ENCODE results near the gene NAP1L2. TPM values are rescaled to one million over a fixed set of nuclear protein-coding genes. Genes with fewer than 3 reads are reported as not detected.
"Not testable (repeated sequence)": the region's sequence is repeated elsewhere in the genome, so short reads cannot be mapped to it uniquely, and the experiment has no call there.

NAP1L2 gene, protein sequence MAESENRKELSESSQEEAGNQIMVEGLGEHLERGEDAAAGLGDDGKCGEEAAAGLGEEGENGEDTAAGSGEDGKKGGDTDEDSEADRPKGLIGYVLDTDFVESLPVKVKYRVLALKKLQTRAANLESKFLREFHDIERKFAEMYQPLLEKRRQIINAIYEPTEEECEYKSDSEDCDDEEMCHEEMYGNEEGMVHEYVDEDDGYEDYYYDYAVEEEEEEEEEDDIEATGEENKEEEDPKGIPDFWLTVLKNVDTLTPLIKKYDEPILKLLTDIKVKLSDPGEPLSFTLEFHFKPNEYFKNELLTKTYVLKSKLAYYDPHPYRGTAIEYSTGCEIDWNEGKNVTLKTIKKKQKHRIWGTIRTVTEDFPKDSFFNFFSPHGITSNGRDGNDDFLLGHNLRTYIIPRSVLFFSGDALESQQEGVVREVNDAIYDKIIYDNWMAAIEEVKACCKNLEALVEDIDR
- 0.92 TPM for total RNA-seq

DNA sequence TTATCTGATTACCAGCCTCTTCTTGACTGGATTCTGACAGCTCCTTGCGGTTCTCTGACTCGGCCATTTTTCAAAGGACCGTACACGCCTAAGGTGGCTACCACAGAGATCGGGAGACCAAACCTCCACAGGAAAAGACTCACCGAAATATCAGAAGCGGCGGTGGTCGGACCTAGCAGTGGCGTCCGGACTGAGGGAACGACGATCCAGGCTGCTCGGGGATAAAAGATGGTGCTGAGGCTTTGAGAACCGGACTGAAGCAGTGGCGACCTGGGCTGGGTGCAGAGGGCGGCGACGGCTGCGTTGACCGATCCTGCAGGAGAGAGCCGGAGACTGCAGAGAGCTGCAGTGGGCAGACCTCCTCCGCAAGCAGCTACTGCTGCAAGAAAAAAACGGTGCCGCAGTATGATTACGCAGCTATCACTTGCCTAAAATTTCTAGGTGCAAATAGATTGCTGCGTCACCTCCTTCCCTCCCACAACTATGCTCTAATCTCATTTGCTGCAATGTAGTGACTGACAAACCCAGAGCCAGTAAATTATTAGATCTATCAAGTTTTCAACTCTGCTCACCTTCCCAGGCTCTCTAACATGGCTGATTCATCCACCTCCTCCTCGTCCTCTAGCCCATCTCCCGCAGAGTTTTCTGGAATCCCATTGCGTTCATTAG, at the start of gene NAP1L2:
Gene NAP1L2 (minus strand): TSS at position 426 of the 669 bp plus-strand sequence. CDS start 359 bp downstream, at position 67.
- ATAC-seq: peak; percentile 77

DNA sequence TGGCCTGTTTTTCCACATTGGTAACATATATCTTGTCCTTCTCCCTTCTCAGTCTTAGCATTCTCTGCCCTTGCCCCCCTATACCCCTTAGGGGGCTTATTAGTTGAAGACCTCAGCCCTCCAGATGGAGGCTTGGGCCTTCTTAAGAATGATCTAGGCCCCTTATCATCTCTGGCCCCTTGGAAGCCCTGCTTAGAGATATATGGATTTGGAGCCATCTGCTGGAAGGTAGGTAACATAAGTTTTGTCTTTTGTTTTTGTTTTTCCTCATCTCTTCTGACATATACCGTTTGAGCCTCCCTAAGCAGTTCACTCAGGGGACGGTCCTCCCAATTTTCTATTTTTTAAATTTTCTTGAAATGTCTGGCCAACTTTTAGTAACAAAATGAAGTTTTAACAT, 48.3 kb upstream of the NAP1L2 start:
- ATAC-seq: no peak

DNA sequence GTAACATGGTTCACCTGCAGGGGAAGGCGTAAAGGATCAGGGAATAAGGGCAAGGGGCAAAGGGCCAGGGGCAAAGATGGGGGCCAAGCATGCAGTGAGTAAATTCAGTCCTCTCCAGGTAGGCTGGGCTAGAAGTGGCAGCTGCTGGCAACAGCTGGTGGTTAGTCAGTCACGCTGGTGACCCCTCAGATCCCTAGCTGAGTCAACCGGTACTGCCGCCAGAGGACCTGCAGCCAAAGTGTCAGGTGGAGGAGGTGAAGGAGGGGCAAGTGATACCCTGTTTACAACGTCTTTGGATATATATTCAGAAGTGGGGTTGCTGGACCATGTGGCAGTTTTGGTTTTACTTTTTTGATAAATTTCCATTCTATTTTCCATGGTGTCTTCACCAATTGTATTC, 24.6 kb upstream of the NAP1L2 start:
- ATAC-seq: no peak

DNA sequence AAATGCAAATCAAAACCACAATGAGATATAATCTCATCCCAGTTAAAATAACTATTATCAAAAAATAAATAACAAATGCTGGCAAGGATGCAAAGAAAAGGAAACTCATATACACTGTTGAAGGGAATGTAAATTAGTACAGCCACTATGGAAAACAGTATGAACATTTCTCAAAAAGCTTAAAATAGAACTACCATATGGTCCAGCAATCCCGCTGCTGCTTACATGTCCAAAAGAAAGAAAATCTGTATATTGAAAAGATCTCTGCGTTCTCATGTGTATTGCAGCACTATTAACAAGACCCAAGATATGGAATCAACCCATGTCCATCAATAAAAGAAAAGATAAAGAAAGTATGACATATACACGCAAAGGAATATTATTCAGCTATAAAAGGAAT, 3.0 kb upstream of the NAP1L2 start:
- ATAC-seq: no peak

DNA sequence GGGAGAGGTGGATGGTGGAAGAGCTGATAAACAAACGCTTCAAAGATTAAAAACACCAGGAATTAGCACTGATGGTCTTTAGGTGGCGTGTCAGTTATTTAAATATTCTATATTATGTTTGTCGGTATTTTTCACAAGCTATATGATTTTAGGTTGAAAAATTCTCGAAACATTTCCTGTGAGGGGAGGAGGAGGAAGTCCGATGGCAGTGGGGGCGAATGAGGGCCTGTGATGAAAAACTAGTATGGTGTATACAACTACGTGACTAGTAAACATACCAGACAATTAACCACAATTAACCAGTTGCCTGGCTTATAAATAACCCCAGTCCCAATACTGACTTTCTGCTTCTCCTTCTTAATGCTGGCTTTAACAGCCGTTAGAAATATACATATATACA, 595 bp upstream of the NAP1L2 start:
- ATAC-seq: no peak

DNA sequence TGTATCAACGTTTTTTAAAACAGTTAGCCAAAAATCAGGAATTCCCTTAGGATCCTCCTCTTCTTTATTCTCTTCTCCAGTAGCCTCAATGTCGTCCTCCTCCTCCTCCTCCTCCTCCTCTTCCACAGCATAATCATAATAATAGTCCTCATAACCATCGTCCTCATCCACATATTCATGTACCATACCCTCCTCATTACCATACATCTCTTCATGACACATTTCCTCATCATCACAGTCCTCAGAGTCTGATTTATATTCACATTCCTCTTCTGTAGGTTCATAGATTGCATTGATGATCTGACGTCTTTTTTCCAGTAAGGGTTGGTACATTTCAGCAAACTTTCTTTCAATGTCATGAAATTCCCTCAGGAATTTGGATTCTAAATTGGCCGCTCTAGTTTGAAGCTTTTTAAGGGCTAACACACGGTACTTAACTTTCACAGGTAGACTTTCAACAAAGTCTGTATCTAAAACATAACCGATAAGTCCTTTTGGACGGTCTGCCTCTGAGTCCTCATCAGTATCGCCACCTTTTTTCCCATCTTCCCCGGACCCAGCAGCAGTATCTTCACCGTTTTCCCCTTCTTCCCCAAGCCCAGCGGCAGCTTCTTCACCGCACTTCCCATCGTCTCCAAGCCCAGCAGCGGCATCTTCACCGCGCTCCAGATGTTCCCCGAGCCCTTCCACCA, 771 bp downstream of the NAP1L2 start:
- ATAC-seq: no peak

DNA sequence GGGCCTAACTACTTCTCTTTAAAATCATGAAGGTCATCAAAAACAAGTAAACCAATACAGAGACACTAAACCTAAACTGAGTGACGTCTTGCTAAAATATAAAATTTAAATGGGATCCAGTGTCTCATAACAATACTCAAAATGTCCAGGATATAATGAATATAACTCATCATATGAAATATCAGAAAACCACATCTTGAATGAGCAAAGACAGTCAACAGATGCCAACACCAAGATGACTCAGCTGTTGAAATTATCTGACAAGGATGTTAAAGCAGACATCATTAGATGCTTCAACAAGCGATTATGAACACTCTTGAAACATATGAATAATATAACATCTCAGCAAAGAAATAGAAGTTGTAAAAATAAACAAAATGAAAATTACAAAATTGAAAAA, 8.3 kb downstream of the NAP1L2 start:
- ATAC-seq: no peak

DNA sequence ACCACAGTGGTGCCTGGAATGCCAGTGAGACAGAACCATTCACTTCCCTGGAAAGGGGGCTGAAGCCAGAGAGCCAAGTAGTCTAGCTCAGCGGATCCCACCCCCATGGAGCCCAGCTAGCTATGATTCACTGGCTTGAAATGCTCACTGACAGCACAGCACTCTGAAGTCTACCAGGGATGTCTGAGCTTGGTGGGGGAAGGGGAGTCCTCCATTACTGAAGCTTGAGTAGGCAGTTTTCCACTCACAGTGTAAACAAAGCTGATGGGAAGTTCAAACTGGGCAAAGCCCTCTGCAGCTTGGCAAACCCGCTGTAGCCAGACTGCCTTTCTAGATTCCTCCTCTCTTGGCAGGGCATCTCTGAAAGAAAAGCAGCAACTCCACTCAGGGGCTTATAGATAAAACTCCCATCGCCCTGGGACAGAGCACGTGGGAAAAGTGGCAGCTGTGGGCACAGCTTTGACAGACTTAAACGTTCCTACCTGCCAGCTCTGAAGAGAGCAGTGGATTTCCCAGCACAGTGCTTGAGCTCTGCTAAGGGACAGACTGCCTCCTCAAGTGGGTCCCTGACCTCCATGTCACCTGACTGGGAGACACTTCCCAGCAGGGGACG, 32.0 kb downstream of the NAP1L2 start:
- ATAC-seq: no peak

DNA sequence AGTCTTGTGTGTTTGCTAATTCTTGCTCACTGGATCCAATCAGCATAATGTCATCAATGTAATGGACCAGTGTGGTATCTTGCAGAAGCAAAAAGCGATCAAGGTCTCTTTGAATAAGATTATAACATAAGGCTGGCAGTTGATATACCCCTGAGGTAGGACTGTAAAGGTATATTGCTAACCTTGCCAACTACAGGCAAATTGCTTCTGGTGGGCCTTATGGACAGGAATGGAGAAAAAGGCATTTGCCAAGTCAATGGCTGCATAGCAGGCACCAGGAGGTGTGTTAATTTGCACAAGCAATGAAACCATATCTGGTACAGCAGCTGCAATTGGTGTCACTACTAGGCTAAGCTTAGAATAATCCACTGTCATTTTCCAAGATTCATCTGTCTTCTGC, 45.7 kb downstream of the NAP1L2 start:
- not testable (repeated sequence) for ATAC-seq

Other genes with a start within 250 kb of the NAP1L2 start
- not detected for gene PABPC1L2B, start 211.9 kb downstream of the NAP1L2 start, total RNA-seq
- gene PABPC1L2A, start 135.3 kb downstream of the NAP1L2 start, total RNA-seq: not detected
- gene CDX4, start 232.2 kb upstream of the NAP1L2 start, total RNA-seq: not detected